Mucosa of gallbladder (tissue), 1 donor: Measurements from ENCODE around the gene CSDE1. TPM values are rescaled to one million over a fixed set of nuclear protein-coding genes. Genes with fewer than 3 reads are reported as not detected.
"Not testable (repeated sequence)": the region's sequence is repeated elsewhere in the genome, so short reads cannot be mapped to it uniquely, and the experiment has no call there.

Experiments used
- DNase-seq: peaks from one replicate; pipeline ENCODE4 v3.0.0-alpha.2; 2020; ENCODE audit warnings: low spot score
- total RNA-seq: library from RNA; stranded (reverse); gene quantifications from one replicate; pipeline ENCODE4 v1.2.1, GENCODE V29; 2021
- donor health status: DM: no; HTN: no; CAD: no.

Gene CSDE1
- total RNA-seq, result 523 TPM

DNA sequence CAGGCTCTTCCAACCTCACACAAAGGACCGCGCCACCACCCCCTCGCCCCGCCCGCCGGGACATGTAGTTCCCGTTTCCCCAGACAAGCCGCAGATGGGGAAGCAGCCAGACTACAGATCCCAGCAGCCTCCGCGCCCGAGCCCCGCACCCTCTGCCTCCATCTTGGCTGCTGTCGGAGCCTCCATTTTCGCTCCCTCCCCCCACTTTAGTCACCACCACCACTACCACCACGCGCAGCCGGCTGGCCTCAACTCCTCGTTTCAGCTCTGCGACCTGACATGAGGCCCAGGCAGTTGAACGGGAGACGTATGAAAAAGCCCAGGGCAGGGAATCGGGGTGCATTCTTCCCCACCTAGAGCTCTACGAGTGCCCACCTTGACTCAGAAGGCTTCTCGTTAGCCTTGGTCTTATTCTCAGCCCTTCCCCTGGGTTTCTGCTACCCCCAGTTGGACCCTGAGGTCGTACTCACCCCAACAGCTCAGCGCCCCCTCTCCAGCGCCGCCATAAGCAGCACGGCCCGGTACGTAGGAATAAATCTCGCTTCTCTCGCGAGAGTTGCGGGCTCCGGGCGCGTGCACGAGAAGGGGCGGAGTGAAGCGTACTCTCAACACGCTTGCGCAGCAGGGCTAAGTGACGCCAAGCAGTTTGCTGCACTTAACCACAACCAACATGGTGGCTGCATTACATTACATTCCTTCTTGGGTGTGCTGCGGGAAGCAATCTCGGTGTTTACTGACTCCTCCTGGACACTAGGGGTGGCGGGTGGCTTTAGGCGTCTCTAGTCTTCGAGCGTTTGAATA lies at the start of gene CSDE1:
Gene CSDE1 (minus strand): TSS at position 530 of the 801 bp plus-strand sequence. CDS start 18,094 bp downstream, outside the sequence.
- DNase-seq, result peak; percentile 99

DNA sequence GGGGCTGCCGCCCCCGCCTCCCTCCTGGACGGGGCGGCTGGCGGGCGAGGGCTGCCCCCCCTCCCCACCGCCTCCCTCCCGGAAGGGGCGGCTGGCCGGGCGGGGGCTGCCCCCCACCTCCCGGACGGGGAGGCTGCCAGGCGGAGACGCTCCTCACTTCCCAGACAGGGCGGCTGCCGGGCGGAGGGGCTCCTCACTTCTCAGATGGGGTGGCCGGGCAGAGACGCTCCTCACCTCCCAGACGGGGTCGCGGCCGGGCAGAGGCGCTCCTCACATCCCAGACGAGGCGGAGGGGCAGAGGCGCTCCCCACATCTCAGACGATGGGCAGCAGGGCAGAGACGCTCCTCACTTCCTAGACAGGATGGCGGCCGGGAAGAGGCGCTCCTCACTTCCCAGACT lies 46.7 kb upstream of the CSDE1 start:
- DNase-seq, result not testable (repeated sequence)

DNA sequence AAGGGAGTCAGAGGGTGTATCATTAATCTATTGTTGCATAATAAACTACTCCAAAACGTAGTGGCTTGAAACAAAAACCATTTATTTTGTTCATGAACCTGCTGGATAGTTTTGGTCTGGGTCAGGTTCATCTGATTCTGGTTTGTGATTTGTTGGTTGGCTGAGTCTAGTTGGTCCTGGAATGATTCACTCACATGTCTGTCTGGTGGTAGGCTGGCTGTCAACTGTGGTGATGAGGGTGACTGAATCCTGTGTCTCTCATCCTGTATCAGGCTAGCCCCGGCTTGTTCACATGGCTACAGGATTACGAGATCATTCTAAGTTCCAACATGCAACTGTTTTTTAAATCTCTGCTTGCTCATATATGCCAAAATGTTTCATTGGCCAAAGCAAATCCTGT lies 45.2 kb upstream of the CSDE1 start:
- DNase-seq, result no peak

DNA sequence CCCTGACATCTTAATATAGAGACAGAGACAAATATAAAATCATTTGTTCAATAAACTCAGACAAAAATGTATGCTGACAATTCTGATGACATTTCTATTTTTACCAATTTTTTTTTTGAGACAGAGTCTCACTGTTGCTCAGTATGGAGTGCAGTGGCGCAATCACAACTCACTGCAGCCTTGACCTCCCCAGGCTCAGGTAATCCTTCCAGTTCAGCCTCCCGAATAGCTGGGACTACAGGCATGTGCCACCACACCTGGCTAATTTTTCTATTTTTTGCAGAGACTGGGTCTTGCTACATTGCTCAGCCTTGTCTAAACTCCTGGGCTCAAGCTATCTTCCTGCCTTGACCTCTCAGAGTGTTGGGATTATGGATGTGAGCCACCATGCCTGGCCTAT lies 36.3 kb upstream of the CSDE1 start:
- no peak for DNase-seq

DNA sequence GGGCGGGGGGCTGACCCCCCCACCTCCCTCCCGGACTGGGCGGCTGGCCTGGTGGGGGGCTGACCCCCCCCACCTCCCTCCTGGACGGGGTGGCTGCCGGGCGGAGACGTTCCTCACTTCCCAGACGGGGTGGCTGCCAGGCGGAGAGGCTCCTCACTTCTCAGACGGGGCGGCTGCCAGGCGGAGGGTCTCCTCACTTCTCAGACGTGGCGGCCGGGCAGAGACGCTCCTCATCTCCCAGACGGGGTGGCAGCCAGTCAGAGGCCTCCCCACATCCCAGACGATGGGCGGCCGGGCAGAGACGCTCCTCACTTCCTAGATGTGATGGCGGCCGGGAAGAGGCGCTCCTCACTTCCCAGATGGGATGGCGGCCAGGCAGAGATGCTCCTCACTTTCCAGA lies 32.8 kb upstream of the CSDE1 start:
- not testable (repeated sequence) for DNase-seq

DNA sequence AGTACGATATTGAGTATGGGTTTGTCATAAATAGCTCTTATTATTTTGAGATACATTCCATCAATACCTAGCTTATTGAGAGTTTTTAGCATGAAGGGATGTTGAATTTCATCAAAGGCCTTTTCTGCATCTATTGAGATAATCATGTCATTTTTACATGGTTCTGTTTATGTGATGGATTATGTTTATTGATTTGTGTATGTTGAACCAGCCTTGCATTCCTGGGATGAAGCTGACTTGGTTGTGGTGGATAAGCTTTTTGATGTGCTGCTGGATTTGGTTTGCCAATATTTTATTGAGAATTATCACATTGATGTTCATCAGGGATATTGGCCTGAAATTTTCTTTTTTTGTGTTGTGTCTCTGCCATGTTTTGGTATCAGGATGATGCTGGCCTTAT lies 28.7 kb upstream of the CSDE1 start:
- DNase-seq, result not testable (repeated sequence)

DNA sequence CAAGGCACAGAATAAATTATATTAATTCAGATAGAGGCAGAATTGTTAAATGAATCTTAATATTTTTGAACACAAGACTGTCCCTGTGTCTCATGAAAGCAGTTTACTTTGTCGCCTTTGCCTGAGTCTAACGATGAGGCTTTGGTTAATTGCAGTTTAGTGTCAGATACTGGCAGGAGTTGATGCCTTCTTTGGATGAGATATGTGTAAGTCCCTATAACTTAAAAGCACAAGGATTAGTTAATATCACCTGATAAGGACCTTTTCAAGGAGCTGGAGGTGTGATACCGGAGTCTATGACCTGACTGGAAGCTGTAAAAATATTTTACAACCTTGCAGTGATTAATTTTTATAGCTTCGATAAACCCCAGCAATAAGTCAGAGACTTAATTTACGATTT lies 24.7 kb upstream of the CSDE1 start:
- no peak for DNase-seq

DNA sequence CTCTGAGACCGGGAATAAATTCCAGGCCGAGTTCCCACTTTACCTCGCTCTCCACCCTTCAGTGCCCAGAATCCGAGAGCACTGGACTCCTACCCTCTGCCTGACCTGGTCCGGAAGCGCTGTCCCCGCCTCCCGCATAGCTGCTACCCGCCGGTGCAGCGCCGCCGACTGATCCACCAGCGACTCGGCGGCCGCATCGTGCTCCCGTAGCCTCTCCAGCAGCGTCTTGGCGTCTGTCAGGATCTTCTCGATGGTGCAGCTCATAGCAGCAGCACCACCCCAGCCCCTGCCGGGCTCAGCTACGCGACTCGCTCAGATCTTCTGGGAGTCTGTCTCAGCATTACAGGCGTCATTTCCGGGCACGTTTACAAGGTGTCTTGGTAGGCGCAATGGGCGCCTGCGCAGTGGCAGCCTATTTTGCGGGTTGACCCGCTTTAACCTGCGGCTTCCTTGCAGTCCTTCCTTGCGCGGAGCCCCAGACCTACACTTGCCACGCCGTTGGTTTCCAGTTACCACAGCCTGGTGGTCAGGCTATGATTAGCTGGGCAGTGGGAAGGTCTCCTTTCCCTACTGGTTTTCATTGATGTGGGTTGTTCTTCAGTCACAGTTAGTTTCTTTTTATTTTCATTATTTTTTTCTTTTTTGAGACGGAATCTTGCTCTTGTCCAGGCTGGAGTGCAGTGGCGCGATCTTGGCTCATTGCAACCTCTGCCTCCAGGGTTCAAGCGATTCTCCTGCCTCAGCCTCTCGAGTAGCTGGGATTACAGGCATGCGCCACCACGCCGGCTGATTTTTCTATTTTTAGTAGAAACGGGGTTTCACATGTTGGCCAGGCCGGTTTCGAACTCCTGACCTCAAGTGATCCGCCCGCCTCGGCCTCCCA lies 22.8 kb upstream of the CSDE1 start, which contains the start of gene SIKE1:
Gene SIKE1 (minus strand): TSS at position 342 of the 883 bp plus-strand sequence. CDS start 78 bp downstream, at position 264.
- DNase-seq, result peak; percentile 95

DNA sequence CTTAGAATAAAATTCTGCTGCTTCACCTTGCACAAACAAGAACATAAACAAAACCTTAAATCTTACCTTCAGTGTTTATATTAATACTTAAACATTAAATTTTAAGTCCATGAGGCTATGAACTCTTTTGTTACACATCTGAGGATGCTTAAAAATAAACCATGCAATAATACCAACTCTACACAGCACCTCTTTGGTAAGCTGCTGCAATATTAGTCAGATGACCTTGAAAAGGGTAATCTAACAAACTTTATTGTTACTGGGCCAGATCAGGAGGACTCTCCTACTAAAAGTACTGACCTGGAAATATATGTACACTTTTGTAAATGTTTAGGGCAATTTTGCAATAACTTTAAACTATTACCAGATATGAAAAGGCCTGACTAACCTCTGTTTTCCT lies 21.9 kb upstream of the CSDE1 start:
- no peak for DNase-seq

DNA sequence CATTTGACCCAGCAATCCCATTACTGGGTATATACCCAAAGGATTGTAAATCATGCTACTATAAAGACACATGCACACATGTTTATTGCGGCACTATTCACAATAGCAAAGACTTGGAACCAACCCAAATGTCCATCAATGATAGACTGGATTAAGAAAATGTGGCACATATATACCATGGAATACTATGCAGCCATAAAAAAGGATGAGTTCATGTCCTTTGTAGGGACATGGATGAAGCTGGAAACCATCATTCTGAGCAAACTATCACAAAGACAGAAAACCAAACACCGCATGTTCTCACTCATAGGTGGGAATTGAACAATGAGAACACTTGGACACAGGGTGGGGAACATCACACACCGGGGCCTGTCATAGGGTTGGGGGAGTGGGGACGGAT lies 18.9 kb upstream of the CSDE1 start:
- not testable (repeated sequence) for DNase-seq

DNA sequence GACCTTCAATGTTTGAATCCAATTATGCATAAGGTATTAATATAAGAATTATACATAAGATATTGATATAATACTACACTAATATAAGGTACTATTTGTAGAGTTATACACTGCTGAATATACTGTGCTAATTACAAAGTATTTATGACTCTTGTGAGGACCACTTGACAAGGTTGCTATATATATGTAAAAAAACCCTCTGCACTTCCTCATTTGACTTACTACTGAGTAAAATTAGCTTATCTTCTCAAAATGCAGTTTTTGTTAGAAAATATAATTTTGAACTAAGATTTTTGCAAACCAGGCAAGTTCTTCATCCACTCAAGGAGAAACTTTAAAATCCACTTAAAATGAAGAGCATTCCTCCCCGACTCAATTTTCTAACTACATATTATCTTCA lies 14.2 kb upstream of the CSDE1 start:
- no peak for DNase-seq

DNA sequence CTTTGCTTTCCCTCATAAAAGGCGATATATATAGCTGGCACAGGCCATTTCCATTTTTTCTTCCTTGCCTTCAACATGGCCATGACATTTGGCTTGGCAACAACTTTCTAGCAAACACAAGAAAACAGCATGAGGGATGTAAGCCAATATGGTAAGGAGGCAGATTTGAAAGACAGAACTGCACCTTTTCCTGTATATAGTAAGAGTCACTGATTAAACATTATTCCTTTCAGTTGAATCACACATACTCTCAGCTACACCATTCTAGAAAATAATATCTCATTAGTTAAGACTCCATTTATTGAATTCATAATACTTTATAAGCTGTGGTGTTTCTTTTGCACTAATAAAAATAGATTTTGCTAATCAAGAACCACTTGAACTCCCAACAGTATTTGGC lies 13.2 kb upstream of the CSDE1 start:
- no peak for DNase-seq

DNA sequence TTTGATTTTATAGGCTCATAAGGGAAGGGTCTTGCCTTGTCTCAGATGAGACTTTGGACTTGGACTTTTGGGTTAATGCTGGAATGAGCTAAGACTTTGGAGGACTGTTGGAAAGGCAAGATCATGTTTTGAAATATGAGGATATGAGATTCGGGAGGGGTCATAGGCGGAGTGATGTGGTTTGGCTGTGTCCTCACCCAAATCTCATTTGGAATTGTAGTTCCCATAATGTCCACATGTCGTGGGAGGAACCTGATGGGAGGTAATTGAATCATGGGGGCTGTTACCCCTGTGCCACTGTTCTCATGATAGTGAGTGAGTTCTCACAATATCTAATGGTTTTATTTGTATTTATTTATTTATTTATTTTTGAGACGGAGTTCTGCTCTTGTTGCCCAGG lies 6.9 kb upstream of the CSDE1 start:
- no peak for DNase-seq

DNA sequence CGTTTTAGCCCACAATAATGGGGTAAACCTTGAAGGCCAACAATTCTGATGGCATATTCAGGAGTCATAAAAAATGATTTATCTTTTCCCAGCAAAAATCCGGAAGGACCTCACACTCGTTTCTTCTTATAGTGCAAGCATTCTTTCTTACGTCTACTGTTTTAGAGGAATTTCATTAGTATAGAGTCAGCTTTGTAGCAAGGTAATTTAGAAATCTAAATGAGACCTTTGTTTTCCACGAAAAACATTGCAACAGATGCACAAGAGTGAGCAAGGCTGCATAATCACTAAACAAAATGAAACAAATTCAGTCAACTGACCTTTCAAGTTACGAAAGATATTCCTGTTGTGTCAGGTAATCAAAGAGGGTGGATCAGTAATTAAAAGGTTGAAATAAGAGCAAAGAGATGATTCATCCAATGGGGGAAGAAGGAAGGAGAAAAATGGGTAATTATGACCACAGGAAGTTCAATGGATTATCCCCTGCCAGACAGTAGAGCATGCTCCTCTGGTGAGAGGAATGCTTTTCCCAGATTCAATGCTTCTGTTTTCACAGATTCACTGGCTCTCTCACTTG lies 560 bp upstream of the CSDE1 start:
- no peak for DNase-seq

DNA sequence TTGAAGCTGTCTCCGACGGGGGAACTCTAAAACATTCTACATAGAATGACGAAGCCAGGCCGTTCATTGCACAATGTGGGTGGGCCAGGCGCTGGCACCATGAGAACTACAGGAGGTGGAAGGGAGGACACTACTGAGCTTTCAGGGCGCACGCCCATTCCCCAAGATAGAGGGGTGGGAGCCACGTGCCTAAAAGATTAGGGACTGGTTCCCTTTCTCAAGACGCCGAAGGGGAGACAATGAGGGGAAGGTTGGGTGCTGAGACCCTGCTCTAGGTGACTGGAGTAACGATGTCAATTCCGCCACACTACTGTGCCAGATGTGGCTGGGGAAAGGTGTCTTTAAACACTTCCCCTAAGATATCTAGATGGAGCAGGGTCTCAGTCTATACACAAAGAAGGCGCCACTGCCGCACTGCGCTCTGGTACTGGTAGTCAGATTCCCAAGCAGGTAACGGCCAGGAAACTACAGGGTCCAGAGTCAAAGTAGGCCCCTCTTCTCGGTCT lies 782 bp downstream of the CSDE1 start:
- no peak for DNase-seq

DNA sequence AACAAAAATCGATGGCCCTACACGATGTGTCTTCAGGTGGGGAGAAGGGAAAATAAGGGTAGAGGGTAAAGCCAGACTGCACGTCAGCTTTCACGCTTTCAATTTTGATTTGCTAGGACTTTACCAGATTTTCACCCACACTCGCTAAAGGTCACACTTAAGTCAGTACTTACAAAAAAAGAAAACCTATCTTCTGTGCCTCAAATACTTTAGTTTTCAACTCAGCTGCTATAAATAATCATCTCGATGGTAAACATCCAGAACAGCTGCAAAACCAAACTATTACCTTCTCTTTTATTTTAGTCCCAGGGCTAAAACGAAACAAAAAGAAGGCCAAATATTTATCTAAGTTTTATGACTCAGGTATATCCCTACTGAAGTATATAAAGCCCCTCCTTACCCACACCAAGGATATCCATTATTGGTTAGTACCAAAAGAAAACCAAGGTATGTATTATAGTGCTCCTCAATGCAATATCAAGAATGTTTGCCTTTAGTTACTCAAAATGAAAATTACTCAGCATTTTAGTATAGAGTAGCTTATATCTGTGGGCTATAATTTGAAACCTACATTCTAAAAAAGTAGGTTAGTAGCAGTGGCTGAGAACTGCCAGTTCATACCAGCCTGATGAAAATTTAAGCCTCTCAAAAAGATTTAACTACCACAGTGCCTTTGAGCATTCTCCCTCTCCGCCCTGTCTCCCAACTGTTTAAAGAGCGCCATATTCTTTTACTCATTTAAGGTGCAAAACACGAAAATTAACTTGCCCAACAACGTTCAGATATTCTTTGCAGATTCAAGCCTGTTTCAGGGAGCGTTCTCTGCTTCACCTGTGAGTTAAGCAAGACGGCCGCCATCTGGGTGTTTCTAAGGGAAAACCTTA lies 1.5 kb downstream of the CSDE1 start:
- DNase-seq, result no peak

DNA sequence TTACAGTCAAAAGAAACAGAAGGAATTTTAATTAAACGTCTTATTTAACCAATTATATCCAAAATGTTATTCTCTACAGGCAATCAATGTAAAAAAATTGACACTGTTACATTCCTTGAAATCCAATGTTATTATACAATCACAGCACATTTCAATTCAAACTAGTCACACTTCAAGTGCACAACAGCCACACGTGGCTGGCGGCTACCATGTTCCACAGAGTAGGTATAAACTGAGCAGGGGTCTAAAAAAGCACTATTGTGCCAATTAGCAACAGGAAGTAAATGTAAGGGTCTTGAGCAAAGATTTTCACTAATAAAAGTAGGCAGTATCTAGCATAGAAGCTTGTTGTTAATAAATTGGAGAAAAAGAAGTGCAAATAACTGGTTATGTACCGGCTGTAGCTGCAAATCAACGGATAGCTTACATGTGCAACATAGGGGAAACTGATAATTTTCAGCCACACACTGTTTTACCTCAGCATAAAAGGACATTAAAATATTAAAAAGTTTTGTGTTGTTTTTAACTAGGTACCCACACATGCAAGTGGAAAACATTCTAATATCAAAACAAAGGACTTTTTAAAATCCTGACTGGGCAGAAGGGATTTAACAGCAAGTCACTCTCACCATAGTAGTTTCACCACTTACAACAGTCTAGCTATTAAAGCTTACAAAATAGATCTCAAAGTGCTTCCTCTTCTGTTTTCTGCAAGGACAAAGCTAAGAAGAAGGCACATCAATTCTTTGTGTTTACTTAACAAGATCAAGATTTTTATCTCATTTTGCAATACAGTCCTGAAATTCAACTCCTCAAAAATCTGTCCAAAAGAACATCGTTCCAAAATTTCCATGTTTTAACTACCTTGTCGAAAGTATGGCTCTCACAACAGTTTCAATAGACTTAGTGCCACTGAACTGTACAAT lies 2.5 kb downstream of the CSDE1 start:
- DNase-seq, result no peak

DNA sequence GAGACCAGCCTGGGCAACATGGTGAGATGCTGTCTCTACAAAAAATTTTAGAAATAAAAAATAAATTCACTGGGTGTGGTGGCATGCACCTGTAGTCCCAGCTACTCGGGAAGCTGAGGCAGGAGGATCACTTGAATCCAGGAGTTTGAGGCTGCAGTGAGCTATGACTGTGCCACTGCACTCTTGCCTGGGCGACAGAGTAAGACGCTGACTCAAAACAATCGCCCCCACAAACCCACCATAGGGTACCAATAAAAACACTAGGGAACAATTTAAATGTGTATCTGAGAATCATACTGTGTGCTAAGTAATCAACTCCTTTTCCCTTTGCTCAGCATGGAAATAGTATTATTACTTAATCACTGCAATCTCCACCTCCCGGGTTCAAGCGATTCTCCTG lies 4.1 kb downstream of the CSDE1 start:
- not testable (repeated sequence) for DNase-seq

DNA sequence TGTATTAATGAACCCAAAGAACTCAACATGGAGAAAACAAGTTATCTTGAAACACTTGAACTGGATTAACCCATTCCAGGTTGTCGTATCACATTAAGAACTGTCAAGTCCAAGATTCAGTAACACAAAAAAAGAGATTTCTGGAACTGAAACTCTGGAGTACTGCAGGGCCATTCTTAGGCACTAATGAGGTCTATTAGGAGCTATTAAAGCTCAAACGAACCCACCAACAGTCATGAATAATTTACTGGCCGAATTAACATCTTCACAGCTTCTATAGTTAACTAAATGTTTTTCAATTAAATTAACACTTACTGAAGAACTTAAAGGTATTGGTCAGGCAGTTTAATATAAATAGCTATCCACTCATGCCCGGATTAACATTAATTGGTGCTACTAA lies 4.6 kb downstream of the CSDE1 start:
- DNase-seq, result no peak

DNA sequence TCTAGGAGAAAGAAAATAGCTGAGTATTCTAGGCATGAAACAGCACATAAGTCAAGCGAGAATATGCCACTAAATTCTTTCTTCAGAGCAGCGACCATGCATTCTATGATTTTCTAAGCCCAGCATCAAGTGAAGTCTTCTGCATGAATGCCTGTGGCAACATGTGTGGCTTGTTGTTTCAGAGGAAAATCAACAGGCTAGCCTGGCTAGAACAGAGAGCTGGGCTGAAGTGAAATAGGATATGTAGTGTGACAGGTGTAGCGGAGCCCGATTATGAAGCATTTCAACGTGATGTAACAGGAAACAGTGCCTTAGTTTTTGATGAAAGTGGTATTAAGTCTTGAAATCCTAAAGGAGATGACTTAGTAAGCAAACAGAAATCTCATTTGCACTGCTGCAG lies 7.0 kb downstream of the CSDE1 start:
- no peak for DNase-seq
